Measurements from ENCODE around the gene UVRAG. TPM values are rescaled to one million over a fixed set of nuclear protein-coding genes. Genes with fewer than 3 reads are reported as not detected.

Gene UVRAG
- total RNA-seq, 1 donor from 2014 or later = 18.6 TPM

DNA sequence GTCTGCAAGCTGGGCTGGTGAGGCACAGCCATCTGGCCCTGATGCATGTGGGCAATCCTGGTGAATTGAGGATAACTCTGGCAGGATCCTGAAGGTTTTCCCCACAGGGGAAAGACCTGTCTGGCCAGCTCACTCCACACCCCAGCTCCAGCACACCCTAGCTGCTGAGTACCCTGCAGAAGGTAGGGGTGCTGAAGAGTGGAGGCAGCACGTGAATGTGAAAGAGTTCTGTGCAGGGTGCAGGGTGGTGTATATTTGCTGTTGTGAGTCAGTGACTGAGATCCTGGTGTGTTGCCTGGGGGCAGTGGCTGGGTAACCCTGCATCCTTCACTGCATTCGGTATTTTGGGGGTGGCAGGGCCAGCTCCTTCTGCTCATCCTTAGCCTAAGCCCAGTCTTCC is 24.0 kb upstream of the UVRAG start:
- no peaks in the 10 kb centered on the region for H3K9me3 Mint-ChIP-seq
- no peak overlapping the region for H3K4me3 Mint-ChIP-seq
- peaks cover 1% of the 10 kb centered on the region for H3K36me3 Mint-ChIP-seq (ENCODE audit: low read depth)
- peaks cover 2% of the 10 kb centered on the region for H3K27me3 Mint-ChIP-seq (ENCODE audit: insufficient read depth)
- H3K27ac Mint-ChIP-seq = no peak overlapping the region
- intact Hi-C loops (cut with micrococcal nuclease) = no loop called here
- no peaks in the 10 kb centered on the region for H3K4me1 Mint-ChIP-seq (ENCODE audit: low read depth)
- DNase-seq (ENCODE audit: low spot score) = no peak

DNA sequence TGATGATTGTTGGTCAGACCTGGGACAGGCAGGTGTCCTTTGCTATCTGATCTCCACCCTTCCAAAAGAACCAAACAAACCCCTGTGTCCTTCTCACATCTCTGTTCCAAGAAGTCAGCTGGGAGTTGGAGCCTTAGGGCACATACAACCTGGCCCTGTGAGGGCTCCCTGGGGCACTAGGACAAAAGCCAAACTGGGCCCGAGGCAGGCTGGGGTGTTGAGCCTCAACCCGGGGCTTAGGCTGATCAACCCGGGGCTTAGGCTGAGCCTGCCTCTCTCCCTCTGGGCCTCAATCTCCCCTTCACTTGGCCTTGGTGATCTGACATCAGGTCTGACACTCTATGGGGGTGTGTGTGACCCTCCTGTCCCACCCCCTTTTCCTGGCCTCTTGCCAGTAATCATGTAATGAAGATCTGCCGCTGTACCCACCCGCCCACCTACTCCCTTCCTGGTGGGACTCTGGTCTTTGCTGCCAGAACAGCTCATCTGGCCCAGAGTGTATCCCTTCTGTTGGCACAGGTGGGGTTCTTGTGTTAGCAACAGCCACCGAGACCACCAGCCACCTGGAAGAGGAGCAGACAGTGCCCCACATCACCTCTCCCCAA is 22.8 kb upstream of the UVRAG start:
- H3K9me3 Mint-ChIP-seq = no peaks in the 10 kb centered on the region
- no peak overlapping the region for H3K27ac Mint-ChIP-seq
- no peak for DNase-seq (ENCODE audit: low spot score)
- H3K4me3 Mint-ChIP-seq = no peak overlapping the region
- intact Hi-C loops (cut with micrococcal nuclease) = no loop called here
- no peaks in the 10 kb centered on the region for H3K4me1 Mint-ChIP-seq (ENCODE audit: low read depth)
- peaks cover 1% of the 10 kb centered on the region for H3K36me3 Mint-ChIP-seq (ENCODE audit: low read depth)
- peaks cover 2% of the 10 kb centered on the region for H3K27me3 Mint-ChIP-seq (ENCODE audit: insufficient read depth)

DNA sequence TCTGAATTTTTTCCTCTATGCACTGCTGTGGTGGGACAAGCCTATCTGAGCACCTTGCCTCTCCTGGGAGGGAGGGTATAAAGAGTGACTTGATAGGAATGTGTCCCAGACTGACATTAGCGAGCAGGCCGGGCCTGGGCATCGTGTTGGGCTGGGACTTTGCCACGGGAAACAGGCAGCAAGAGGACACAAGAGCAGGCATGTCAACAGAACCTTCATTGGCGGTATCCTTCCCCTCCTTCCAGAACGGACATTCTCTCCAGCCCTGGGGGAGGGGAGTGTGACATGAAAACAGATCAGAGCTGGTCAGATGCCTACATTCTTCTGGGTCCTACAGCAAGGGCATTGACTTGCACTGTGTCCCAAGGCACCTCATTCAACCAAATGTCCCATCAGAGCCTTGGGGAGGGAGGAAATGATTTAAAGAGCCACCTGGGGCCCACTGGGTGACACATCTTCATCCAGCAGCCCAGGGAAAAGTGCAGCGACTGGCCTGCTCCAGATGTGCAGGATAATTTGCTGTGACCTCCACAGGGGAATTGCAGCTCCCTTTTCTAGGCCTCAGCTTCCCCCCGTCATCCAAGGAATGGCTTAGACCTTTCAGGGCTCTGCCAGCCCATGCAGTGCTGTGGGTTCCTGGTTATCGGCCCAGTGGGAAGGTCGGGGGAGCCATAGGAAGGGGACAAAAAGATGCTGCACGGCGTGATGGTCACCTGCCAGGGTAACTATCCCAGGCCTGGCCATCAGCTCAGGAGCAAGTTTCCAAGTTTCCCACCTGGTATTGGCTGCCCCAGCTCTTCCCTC is 21.8 kb upstream of the UVRAG start:
- Mint-ChIP-seq H3K4me1 (ENCODE audit: low read depth) (no peaks in the 10 kb centered on the region), H3K36me3 (ENCODE audit: low read depth) (peaks cover 1% of the 10 kb centered on the region), H3K27ac (no peak overlapping the region), H3K27me3 (ENCODE audit: insufficient read depth) (no peaks in the 10 kb centered on the region), H3K9me3 (no peaks in the 10 kb centered on the region), H3K4me3 (no peak overlapping the region)
- no peak for DNase-seq (ENCODE audit: low spot score)
- intact Hi-C loops (cut with micrococcal nuclease) = no loop called here

DNA sequence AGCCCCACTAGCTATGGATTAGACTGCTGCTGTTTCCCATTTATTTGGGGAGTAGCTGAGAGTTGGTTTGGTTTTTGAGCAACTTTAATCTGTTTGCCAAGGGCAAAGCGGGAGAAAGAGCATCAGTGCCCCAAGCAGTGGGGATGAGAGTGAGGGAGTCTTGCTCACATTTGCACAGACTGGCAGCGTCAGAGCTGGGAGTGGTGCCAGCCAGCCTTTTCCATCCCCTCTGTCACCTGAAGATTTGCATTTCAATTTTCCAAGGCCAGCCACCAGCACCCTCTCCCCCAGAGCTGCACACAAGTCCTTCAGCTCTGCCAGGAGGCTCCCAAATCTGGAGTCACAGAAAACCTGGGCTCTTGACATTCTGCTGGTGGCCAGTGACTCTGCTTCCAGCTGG is 21.0 kb upstream of the UVRAG start:
- DNase-seq (ENCODE audit: low spot score) = no peak
- H3K27me3 Mint-ChIP-seq (ENCODE audit: insufficient read depth) = no peaks in the 10 kb centered on the region
- intact Hi-C loops (cut with micrococcal nuclease) = no loop called here
- no peak overlapping the region for H3K27ac Mint-ChIP-seq
- no peaks in the 10 kb centered on the region for H3K9me3 Mint-ChIP-seq
- H3K4me1 Mint-ChIP-seq (ENCODE audit: low read depth) = no peaks in the 10 kb centered on the region
- no peaks in the 10 kb centered on the region for H3K36me3 Mint-ChIP-seq (ENCODE audit: low read depth)
- no peak overlapping the region for H3K4me3 Mint-ChIP-seq

DNA sequence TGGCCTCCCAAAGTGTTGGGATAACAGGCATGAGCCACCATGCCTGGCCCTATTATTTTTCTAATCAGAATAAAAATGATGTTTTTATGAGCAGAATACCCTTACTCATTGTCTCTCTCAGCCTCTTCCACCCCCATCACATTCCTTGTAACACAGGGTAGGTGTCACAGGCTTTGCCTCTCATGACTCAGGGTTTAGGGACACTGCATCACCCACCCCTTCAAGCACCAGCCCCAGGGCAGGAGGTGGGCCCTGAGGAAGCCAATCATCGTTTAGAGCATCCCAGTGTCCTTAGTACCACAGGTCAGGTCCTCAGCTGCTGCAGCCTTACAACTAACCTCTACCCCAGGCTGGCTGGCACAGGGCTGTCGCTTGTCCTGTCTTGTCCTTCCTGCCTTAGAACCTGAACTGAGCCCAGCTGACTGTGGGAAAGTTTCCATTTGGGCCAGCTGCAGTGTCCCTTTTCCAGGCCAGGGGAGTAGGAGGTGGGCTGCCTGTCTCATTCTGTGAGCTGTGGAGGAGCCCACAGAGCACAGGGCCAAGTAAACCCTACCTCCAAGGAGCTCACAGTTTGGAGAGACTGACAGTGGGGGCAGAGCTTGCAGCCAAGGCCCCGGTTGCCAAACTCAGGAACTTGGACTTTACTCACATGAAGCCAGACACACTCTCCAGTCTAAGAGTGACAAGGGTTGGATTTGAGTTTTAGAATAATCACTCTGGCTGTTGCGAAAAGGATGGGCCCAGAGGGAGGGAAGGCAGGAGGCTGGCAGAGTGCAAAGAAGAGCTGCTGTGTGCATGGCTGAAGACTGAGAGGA is 19.5 kb upstream of the UVRAG start:
- no peak overlapping the region for H3K4me3 Mint-ChIP-seq
- intact Hi-C loops (cut with micrococcal nuclease) = no loop called here
- no peak for DNase-seq (ENCODE audit: low spot score)
- no peaks in the 10 kb centered on the region for H3K4me1 Mint-ChIP-seq (ENCODE audit: low read depth)
- H3K9me3 Mint-ChIP-seq = no peaks in the 10 kb centered on the region
- H3K36me3 Mint-ChIP-seq (ENCODE audit: low read depth) = no peaks in the 10 kb centered on the region
- H3K27me3 Mint-ChIP-seq (ENCODE audit: insufficient read depth) = no peaks in the 10 kb centered on the region
- H3K27ac Mint-ChIP-seq = no peak overlapping the region

DNA sequence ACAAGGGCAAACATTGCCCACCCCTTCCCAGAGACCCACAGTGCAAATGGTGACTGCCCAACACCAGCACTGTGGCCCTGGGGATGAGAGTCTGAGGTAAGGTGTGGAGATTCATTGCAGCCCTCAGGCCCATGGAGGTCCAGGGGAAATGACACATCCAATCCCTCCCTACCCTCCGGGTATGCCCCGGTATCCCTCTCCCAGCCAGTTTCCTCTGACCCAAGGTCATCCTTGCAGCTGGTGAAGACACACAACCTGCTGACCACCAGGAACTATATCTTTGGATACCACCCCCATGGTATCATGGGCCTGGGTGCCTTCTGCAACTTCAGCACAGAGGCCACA is 18.9 kb upstream of the UVRAG start:
- H3K36me3 Mint-ChIP-seq (ENCODE audit: low read depth) = no peaks in the 10 kb centered on the region
- H3K27me3 Mint-ChIP-seq (ENCODE audit: insufficient read depth) = no peaks in the 10 kb centered on the region
- no peaks in the 10 kb centered on the region for H3K9me3 Mint-ChIP-seq
- no peak for DNase-seq (ENCODE audit: low spot score)
- H3K4me3 Mint-ChIP-seq = no peak overlapping the region
- intact Hi-C loops (cut with micrococcal nuclease) = no loop called here
- peaks cover 6% of the 10 kb centered on the region for H3K4me1 Mint-ChIP-seq (ENCODE audit: low read depth)
- H3K27ac Mint-ChIP-seq = no peak overlapping the region

DNA sequence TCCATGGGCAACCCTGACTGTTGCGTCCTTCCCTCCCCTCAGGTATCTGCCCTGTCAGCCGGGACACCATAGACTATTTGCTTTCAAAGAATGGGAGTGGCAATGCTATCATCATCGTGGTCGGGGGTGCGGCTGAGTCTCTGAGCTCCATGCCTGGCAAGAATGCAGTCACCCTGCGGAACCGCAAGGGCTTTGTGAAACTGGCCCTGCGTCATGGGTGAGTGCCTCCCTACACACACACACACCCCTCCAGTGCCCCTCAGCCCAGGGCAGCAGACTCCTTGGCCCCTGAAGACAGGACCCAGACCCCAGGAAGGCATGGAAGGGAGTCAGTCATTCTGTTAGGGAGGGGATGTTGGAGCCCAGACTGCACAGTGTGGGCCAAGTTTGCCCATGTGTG is 17.9 kb upstream of the UVRAG start:
- Mint-ChIP-seq H3K9me3 (no peaks in the 10 kb centered on the region), H3K27me3 (ENCODE audit: insufficient read depth) (no peaks in the 10 kb centered on the region), H3K36me3 (ENCODE audit: low read depth) (no peaks in the 10 kb centered on the region), H3K4me1 (ENCODE audit: low read depth) (peaks cover 14% of the 10 kb centered on the region), H3K4me3 (no peak overlapping the region), H3K27ac (no peak overlapping the region)
- no peak for DNase-seq (ENCODE audit: low spot score)
- intact Hi-C loops (cut with micrococcal nuclease) = no loop called here

GRCh38 chr11:75797792-75798191 is 17.2 kb upstream of the UVRAG start:
- Mint-ChIP-seq H3K9me3 (no peaks in the 10 kb centered on the region), H3K27me3 (ENCODE audit: insufficient read depth) (no peaks in the 10 kb centered on the region), H3K4me1 (ENCODE audit: low read depth) (peaks cover 14% of the 10 kb centered on the region), H3K4me3 (no peak overlapping the region), H3K27ac (no peak overlapping the region), H3K36me3 (ENCODE audit: low read depth) (no peaks in the 10 kb centered on the region)
- intact Hi-C loops (cut with micrococcal nuclease) = no loop called here
- no peak for DNase-seq (ENCODE audit: low spot score)

DNA sequence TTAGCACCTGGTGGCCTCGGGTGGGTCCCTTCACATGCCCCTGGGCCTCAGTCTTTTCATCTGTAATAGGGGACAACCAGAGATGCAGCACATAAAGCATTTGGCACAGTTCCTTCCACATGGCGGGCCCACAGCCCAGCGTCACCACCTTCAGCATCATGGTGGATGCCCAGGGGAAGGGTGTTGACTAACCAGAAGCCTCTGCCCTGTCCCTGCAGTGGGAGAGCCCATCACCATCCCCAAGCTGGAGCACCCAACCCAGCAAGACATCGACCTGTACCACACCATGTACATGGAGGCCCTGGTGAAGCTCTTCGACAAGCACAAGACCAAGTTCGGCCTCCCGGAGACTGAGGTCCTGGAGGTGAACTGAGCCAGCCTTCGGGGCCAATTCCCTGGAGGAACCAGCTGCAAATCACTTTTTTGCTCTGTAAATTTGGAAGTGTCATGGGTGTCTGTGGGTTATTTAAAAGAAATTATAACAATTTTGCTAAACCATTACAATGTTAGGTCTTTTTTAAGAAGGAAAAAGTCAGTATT is 14.8 kb upstream of the UVRAG start:
- Mint-ChIP-seq H3K4me1 (ENCODE audit: low read depth) (peaks cover 14% of the 10 kb centered on the region), H3K27ac (no peak overlapping the region), H3K9me3 (no peaks in the 10 kb centered on the region), H3K36me3 (ENCODE audit: low read depth) (no peaks in the 10 kb centered on the region), H3K27me3 (ENCODE audit: insufficient read depth) (no peaks in the 10 kb centered on the region), H3K4me3 (no peak overlapping the region)
- intact Hi-C loops (cut with micrococcal nuclease) = no loop called here
- no peak for DNase-seq (ENCODE audit: low spot score)

DNA sequence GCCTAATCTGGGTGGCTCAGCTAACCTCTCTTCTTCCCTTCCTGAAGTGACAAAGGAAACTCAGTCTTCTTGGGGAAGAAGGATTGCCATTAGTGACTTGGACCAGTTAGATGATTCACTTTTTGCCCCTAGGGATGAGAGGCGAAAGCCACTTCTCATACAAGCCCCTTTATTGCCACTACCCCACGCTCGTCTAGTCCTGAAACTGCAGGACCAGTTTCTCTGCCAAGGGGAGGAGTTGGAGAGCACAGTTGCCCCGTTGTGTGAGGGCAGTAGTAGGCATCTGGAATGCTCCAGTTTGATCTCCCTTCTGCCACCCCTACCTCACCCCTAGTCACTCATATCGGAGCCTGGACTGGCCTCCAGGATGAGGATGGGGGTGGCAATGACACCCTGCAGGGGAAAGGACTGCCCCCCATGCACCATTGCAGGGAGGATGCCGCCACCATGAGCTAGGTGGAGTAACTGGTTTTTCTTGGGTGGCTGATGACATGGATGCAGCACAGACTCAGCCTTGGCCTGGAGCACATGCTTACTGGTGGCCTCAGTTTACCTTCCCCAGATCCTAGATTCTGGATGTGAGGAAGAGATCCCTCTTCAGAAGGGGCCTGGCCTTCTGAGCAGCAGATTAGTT is 14.2 kb upstream of the UVRAG start:
- H3K9me3 Mint-ChIP-seq = no peaks in the 10 kb centered on the region
- no peaks in the 10 kb centered on the region for H3K27me3 Mint-ChIP-seq (ENCODE audit: insufficient read depth)
- intact Hi-C loops (cut with micrococcal nuclease) = no loop called here
- no peak overlapping the region for H3K4me3 Mint-ChIP-seq
- no peak for DNase-seq (ENCODE audit: low spot score)
- no peak overlapping the region for H3K27ac Mint-ChIP-seq
- peaks cover 14% of the 10 kb centered on the region for H3K4me1 Mint-ChIP-seq (ENCODE audit: low read depth)
- H3K36me3 Mint-ChIP-seq (ENCODE audit: low read depth) = no peaks in the 10 kb centered on the region

DNA sequence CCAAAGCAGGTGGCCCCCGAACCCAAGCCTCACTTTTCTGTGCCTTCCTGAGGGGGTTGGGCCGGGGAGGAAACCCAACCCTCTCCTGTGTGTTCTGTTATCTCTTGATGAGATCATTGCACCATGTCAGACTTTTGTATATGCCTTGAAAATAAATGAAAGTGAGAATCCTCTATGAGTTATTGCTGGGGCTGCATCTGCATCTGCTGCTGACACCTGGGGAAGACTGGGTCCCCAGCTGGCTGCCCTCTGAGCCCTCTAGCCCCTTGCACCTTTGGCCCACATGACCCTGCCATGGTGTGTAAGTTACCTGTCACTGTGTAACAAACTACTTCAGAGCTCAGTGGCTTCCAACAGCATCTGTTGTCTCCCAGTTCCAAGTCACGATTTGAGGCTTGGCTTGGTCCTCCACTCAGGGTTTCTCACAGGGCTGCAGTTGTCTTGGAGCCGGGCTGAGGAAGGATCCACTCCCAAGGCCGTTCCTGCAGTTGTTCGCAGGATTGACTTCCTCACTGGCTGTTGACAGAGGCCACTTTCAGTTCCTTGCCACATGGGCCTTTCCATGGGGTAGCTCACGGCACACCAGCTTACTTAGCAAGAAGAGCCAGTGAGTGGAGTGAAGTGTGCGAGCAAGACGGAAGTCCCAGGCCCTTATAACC is 13.5 kb upstream of the UVRAG start:
- Mint-ChIP-seq H3K9me3 (no peaks in the 10 kb centered on the region), H3K4me3 (no peak overlapping the region), H3K36me3 (ENCODE audit: low read depth) (no peaks in the 10 kb centered on the region), H3K4me1 (ENCODE audit: low read depth) (peaks cover 14% of the 10 kb centered on the region), H3K27ac (no peak overlapping the region), H3K27me3 (ENCODE audit: insufficient read depth) (peaks cover 2% of the 10 kb centered on the region)
- intact Hi-C loops (cut with micrococcal nuclease) = no loop called here
- DNase-seq (ENCODE audit: low spot score) = no peak

DNA sequence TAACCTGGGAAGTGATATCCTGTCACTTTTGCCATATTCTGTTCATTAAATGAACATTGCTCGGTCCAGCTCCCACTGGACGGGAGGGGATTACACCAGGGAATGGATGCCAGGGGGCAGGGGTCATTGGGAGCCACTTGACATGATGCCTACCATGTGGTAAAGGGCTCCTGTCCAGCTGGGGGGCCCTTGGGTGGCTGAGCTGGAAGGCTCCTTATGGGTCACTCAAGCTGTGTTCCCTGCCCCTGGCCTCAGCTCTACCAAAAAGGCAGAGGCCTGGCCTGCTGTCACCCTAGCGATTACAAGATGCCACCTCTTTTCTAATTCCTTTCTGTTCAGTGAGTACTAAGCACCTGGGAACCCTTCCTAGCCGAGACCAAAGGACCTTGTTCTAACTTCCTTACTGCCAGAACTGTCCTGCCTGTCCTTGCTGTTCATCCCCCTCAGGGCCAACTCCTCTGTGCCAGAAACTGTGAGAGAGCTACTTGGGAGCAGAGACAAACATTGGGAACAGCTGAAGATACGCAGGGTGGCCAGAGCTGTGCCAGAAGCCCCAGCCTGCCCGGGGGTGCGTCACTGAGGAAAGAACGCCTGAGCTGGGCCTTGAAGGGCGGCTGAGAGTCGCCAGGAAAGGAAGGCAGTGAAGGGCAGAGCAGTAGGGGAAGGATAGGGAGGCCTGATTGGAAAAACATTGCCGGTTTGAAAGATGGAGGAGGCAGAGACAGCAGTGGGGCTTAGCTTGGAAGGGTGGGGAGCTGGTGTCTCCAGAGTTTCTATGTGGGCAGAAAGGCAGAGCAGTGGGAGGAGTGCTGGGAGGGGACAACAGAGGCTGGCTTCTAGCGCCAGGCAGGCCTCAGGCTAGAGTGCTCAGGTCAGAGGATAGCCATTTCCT is 12.7 kb upstream of the UVRAG start:
- Mint-ChIP-seq H3K4me1 (ENCODE audit: low read depth) (peaks cover 14% of the 10 kb centered on the region), H3K36me3 (ENCODE audit: low read depth) (no peaks in the 10 kb centered on the region), H3K9me3 (no peaks in the 10 kb centered on the region), H3K27ac (no peak overlapping the region), H3K4me3 (no peak overlapping the region), H3K27me3 (ENCODE audit: insufficient read depth) (peaks cover 2% of the 10 kb centered on the region)
- intact Hi-C loops (cut with micrococcal nuclease) = no loop called here
- DNase-seq (ENCODE audit: low spot score) = no peak
